ENCODE data around the gene DDO. TPM values are rescaled to one million over a fixed set of nuclear protein-coding genes. Genes with fewer than 3 reads are reported as not detected.
A peak's percentile ranks its signal among the peaks of the same experiment; 100 is the strongest.

DDO gene
- total and polyA plus RNA-seq, 9 of the 15 experiments (the other 6 are each of a cell fraction or from before 2014, with no cell fraction given) = not detected

- TF ChIP-seq ZNF277 (CRISPR knock-in tag; IDR thresholded peaks at IDR 0.05; ENCODE audit: borderline replicate concordance) (no peak), CREB3 (tag; conservative IDR thresholded peaks at IDR 0.05; ENCODE audit: low read depth) (no peak), EP300 (IDR thresholded peaks at IDR 0.05; ENCODE audit: low read length) (no peak; the same call in 1 of the 2 replicates), HDAC3 (IDR thresholded peaks at IDR 0.05; ENCODE audit: borderline replicate concordance, partially characterized antibody) (no peak), PHF21A (IDR thresholded peaks at IDR 0.05; ENCODE audit: borderline replicate concordance, low read depth) (no peak), NR4A1 (CRISPR knock-in tag; IDR thresholded peaks at IDR 0.05) (no peak), NR4A1 (tag; IDR thresholded peaks at IDR 0.05) (no peak), MAZ (CRISPR knock-in tag; conservative IDR thresholded peaks at IDR 0.05 in 1 of 2, IDR thresholded peaks at IDR 0.05 in 1 of 2) (0 out of 4 replicates have a peak, but pooled peaks of 1 of the 2 experiments have one; percentile 19), SMARCC2 (IDR thresholded peaks at IDR 0.05; ENCODE audit: low read depth) (no peak), RFX1 (IDR thresholded peaks at IDR 0.05) (no peak), DPF2 (IDR thresholded peaks at IDR 0.05) (no peak), TEAD2 (tag; IDR thresholded peaks at IDR 0.05) (no peak), KAT7 (CRISPR knock-in tag; IDR thresholded peaks at IDR 0.05; ENCODE audit: borderline replicate concordance) (no peak), RERE (CRISPR knock-in tag; IDR thresholded peaks at IDR 0.05; ENCODE audit: borderline replicate concordance) (no peak), RFX7 (CRISPR knock-in tag; IDR thresholded peaks at IDR 0.05) (no peak), CHAMP1 (IDR thresholded peaks at IDR 0.05) (no peak), GABPB1 (CRISPR knock-in tag; IDR thresholded peaks at IDR 0.05) (no peak), CEBPB (tag; IDR thresholded peaks at IDR 0.05) (no peak), ZNF75A (CRISPR knock-in tag; IDR thresholded peaks at IDR 0.05) (no peak)
Measured at GRCh38 chr6:110389689-110390382, 25.5 kb downstream of the DDO start (continued).
